Breast epithelium (tissue), 4 donors: Measurements from ENCODE around the gene NRG3. TPM values are rescaled to one million over a fixed set of nuclear protein-coding genes. Genes with fewer than 3 reads are reported as not detected.

Experiments
- DNase-seq, 2 donors: peaks; one replicate each; pipeline ENCODE4 v3.0.0-alpha.2; 2019; ENCODE audit warnings: low spot score in 2 of 2
- H3K27ac ChIP-seq, 2 donors: fragments of 200-600 bp; sonication (generic) in 1 of 2; one replicate each; pipeline ENCODE4 v1.5.1; 2016 to 2019; ENCODE audit warnings: mild to moderate bottlenecking in 1 of 2
- H3K27me3 ChIP-seq, 2 donors: fragments of 200-600 bp; sonication (generic) in 1 of 2; one replicate each; pipeline versions ENCODE4 v1.5.1 to v1.6.0; 2017 to 2019; ENCODE audit warnings: control low read depth in 1 of 2, mild to moderate bottlenecking in 1 of 2
- H3K36me3 ChIP-seq: fragments of 200-600 bp; one replicate; pipeline ENCODE4 v1.5.1; 2019
- H3K4me1 ChIP-seq, 2 donors: fragments of 200-600 bp; sonication (generic); one replicate each; pipeline ENCODE4 v1.5.1; 2016 to 2019; ENCODE audit warnings: control low read depth in 1 of 2
- H3K4me3 ChIP-seq, 3 donors: fragments of 200-600 bp; sonication (generic); 1 replicate in 2 of 3; 2 replicates in 1 of 3; pipeline ENCODE4 v1.5.1; 2016 to 2019; ENCODE audit warnings: mild to moderate bottlenecking in 3 of 3, moderate library complexity in 2 of 3
- H3K9me3 ChIP-seq, 2 donors: fragments of 200-600 bp; sonication (generic) in 1 of 2; one replicate each; pipeline ENCODE4 v1.5.1; 2016 to 2019; ENCODE audit warnings: control low read depth in 1 of 2
- CTCF ChIP-seq, 3 donors: fragments of 450-650 bp; IDR thresholded peaks; one replicate each; pipeline ENCODE4 v1.5.1; 2016 to 2017; ENCODE audit warnings: antibody characterized with exemption in 3 of 3, mild to moderate bottlenecking in 3 of 3, moderate library complexity in 3 of 3
- POLR2A ChIP-seq: fragments of 450-650 bp; IDR thresholded peaks from one replicate; pipeline ENCODE4 v1.6.1; 2016; ENCODE audit warnings: antibody characterized with exemption, mild to moderate bottlenecking, moderate library complexity
- POLR2AphosphoS5 ChIP-seq, 3 donors: sonication (generic); formaldehyde crosslinking; IDR thresholded peaks; one replicate each; pipeline ENCODE4 v1.6.1; 2017; ENCODE audit warnings: antibody characterized with exemption in 3 of 3
- intact Hi-C: fragments of 100-400 bp; cut with DNase I; formaldehyde crosslinking; loops from one replicate; pipeline ENCODE4 v1.15.1; 2023; ENCODE audit warnings: low total_unique reads
- total RNA-seq, 3 donors: library from RNA; depleted of rRNA; stranded (reverse); fragments of >200 nt; gene quantifications; one replicate each; pipeline ENCODE4 v1.1.0, GENCODE V29; 2016

NRG3 gene
- total RNA-seq, 3 donors from 2014 or later = 0.16 to 0.88 (median 0.33) TPM

- Histone ChIP-seq H3K36me3 (no peaks in the 10 kb centered on the region), H3K9me3 (no peaks in the 10 kb centered on the region), H3K4me1 (no peaks in the 10 kb centered on the region), H3K27ac (no peak overlapping the region), H3K27me3 (no peaks in the 10 kb centered on the region), H3K4me3 (no peak overlapping the region)
- DNase-seq = no peak
- TF ChIP-seq CTCF (IDR thresholded peaks at IDR 0.05) (no peak), POLR2AphosphoS5 (IDR thresholded peaks at IDR 0.05) (no peak), POLR2A (no peak)
- intact Hi-C loops = no loop called here
Observed at GRCh38 chr10:82496114-82496513, 621.1 kb downstream of the NRG3 start.

GRCh38 chr10:82497439-82497838, 622.4 kb downstream of the NRG3 start:
- no peaks in the 10 kb centered on the region for H3K36me3 ChIP-seq
- DNase-seq = no peak
- no peaks in the 10 kb centered on the region for H3K4me1 ChIP-seq
- no peaks in the 10 kb centered on the region for H3K27me3 ChIP-seq
- H3K27ac ChIP-seq = no peak overlapping the region
- TF ChIP-seq POLR2A = no peak
- no peak for TF ChIP-seq POLR2AphosphoS5 (IDR thresholded peaks at IDR 0.05)
- TF ChIP-seq CTCF (IDR thresholded peaks at IDR 0.05) = no peak
- no peaks in the 10 kb centered on the region for H3K9me3 ChIP-seq
- no peak overlapping the region for H3K4me3 ChIP-seq
- intact Hi-C loops = no loop called here

GRCh38 chr10:82498976-82499375, 624.0 kb downstream of the NRG3 start:
- TF ChIP-seq POLR2A (no peak), CTCF (IDR thresholded peaks at IDR 0.05) (no peak), POLR2AphosphoS5 (IDR thresholded peaks at IDR 0.05) (no peak)
- DNase-seq = no peak

GRCh38 chr10:82505009-82505408, 630.0 kb downstream of the NRG3 start:
- TF ChIP-seq CTCF (IDR thresholded peaks at IDR 0.05) = no peak
- TF ChIP-seq POLR2A = no peak
- no peak for TF ChIP-seq POLR2AphosphoS5 (IDR thresholded peaks at IDR 0.05)
- H3K4me1 ChIP-seq = no peaks in the 10 kb centered on the region
- no peaks in the 10 kb centered on the region for H3K9me3 ChIP-seq
- no peaks in the 10 kb centered on the region for H3K36me3 ChIP-seq
- DNase-seq = no peak
- intact Hi-C loops = no loop called here
- no peak overlapping the region for H3K27ac ChIP-seq
- no peaks in the 10 kb centered on the region for H3K27me3 ChIP-seq
- no peak overlapping the region for H3K4me3 ChIP-seq

More at GRCh38 chr10:82498976-82499375, 624.0 kb downstream of the NRG3 start:
- Histone ChIP-seq H3K36me3 (no peaks in the 10 kb centered on the region), H3K27me3 (no peaks in the 10 kb centered on the region), H3K9me3 (no peaks in the 10 kb centered on the region), H3K27ac (no peak overlapping the region), H3K4me1 (no peaks in the 10 kb centered on the region), H3K4me3 (no peak overlapping the region)
- intact Hi-C loops = no loop called here

- intact Hi-C loops = no loop called here
- no peak for TF ChIP-seq POLR2A
- TF ChIP-seq POLR2AphosphoS5 (IDR thresholded peaks at IDR 0.05) = no peak
- TF ChIP-seq CTCF (IDR thresholded peaks at IDR 0.05) = no peak
- H3K9me3 ChIP-seq = no peaks in the 10 kb centered on the region
- no peak overlapping the region for H3K27ac ChIP-seq
- H3K27me3 ChIP-seq = no peaks in the 10 kb centered on the region
- DNase-seq = no peak
- no peak overlapping the region for H3K4me3 ChIP-seq
- no peaks in the 10 kb centered on the region for H3K36me3 ChIP-seq
- H3K4me1 ChIP-seq = no peaks in the 10 kb centered on the region
Observed at GRCh38 chr10:82506680-82507376, 631.8 kb downstream of the NRG3 start.
